ENCODE results near the gene LAMA4.

Gene LAMA4

DNA sequence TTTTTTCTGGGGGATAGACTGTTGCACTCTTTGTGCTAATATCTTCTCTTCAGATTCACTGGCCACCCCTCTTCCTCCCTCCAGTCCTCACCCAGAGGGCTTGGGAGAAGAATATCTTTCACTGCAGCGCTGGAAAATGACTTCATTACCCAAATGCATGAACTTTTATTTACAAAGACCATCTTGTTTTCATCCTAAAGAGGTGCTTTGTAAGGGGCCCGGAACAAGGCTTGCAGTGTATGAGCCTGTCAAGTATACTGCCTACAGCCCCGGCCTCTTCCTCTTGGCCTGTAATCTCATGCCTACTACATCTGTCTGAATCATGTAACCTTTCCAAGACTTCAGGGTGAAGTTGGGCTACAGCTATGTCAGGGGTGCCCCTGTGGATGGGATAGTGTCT lies 554 bp upstream of the LAMA4 start:
- Histone ChIP-seq H3K4me3 (peak overlapping the region; percentile 78 to 86), H3K4me1 (peaks cover 0 to 42% (median 17%) of the 10 kb centered on the region in 4 donors), H3K9me3 (no peaks in the 10 kb centered on the region), H3K36me3 (no peaks in the 10 kb centered on the region), H3K27me3 (no peaks in the 10 kb centered on the region), H3K27ac (peak overlapping the region; percentile 90 to 98)
- TF ChIP-seq, protein P1, sequence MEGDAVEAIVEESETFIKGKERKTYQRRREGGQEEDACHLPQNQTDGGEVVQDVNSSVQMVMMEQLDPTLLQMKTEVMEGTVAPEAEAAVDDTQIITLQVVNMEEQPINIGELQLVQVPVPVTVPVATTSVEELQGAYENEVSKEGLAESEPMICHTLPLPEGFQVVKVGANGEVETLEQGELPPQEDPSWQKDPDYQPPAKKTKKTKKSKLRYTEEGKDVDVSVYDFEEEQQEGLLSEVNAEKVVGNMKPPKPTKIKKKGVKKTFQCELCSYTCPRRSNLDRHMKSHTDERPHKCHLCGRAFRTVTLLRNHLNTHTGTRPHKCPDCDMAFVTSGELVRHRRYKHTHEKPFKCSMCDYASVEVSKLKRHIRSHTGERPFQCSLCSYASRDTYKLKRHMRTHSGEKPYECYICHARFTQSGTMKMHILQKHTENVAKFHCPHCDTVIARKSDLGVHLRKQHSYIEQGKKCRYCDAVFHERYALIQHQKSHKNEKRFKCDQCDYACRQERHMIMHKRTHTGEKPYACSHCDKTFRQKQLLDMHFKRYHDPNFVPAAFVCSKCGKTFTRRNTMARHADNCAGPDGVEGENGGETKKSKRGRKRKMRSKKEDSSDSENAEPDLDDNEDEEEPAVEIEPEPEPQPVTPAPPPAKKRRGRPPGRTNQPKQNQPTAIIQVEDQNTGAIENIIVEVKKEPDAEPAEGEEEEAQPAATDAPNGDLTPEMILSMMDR (IDR thresholded peaks at IDR 0.05) = no peak
- DNase-seq = no peak
- intact Hi-C loops (cut with DNase I; ENCODE audit: low total_unique reads) = loop anchor here (10.0 kb wide), 1 partner anchor 50 kb away; no protein-coding TSS in a partner anchor

DNA sequence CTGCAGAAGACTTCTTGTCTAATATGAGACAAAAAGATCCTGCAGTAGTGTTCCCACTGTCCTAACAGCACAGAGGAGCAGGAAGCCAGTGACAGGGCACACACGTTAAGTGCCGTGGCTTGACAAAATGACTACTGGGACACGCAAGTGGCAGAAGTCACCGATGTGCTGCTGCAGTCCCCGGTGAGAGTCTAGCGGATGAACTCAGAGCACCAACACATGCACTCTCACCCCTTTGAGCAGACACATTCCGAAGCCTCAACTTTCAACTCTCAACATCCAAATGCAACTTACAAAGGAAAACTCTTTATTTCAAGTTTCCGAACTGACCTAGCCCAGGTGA lies 898 bp downstream of the LAMA4 start:
- no peak for DNase-seq
- peak overlapping the region; percentile 78 to 86 for H3K4me3 ChIP-seq
- intact Hi-C loops (cut with DNase I; ENCODE audit: low total_unique reads) = loop anchor here (10.0 kb wide), 1 partner anchor 49 kb away; no protein-coding TSS in a partner anchor
- H3K9me3 ChIP-seq = no peaks in the 10 kb centered on the region
- H3K36me3 ChIP-seq = no peaks in the 10 kb centered on the region
- peak overlapping the region; percentile 90 to 98 for H3K27ac ChIP-seq
- no peaks in the 10 kb centered on the region for H3K27me3 ChIP-seq
- H3K4me1 ChIP-seq = peaks cover 0 to 55% (median 17%) of the 10 kb centered on the region in 4 donors
- TF ChIP-seq, protein P1 (IDR thresholded peaks at IDR 0.05) = no peak

DNA sequence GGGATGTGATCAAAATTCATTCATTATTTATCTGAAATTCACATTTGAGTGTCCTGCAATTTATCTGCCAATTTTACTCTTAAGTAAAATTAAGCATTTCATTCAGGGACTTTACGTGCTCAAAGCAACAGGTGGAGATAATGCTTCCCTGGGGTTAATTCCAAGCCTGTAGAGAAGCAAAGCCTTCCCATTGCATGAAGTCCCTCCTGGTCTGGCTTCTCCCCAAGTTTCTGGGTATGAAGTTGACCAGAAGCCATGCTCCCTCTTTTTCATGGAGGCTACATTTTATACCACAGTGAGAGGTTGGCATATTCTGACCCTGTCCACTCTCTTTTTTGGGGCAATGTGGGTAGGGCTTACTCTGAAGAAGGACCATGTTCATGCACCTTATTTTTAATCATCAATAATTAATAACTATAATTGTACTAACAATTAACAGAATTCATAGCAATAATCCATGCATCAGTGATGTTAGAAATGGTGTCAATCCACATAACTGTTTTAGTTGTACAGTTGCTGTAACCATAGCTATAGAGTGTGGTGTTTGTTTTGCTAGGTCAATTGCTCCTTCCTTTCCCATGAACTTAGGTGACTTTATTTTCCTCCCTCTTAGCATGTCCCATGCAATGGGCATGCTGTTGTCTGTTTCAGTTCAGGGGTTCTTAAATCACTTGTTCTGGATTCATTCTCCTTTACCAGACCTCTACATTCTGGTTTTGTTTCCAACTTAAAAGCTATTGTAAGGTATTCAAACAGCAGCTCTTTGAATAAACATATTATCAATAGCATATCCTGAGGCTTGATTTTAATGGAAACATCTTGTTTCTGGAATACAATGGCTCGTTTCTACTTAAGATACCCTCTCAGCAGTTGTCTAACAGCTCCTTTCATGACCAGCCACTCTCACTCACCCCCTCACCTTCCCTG lies 1.5 kb downstream of the LAMA4 start:
- DNase-seq = no peak
- H3K27me3 ChIP-seq = no peaks in the 10 kb centered on the region
- H3K4me1 ChIP-seq = peaks cover 0 to 59% (median 19%) of the 10 kb centered on the region in 4 donors
- H3K9me3 ChIP-seq = no peaks in the 10 kb centered on the region
- H3K27ac ChIP-seq = peak overlapping the region; percentile 90 to 98
- H3K36me3 ChIP-seq = no peaks in the 10 kb centered on the region
- TF ChIP-seq, protein P1 (IDR thresholded peaks at IDR 0.05) = no peak
- intact Hi-C loops (cut with DNase I; ENCODE audit: low total_unique reads) = loop anchor here (10.0 kb wide), 1 partner anchor 48 kb away; no protein-coding TSS in a partner anchor
- H3K4me3 ChIP-seq = peak overlapping the region; percentile 78 to 86

DNA sequence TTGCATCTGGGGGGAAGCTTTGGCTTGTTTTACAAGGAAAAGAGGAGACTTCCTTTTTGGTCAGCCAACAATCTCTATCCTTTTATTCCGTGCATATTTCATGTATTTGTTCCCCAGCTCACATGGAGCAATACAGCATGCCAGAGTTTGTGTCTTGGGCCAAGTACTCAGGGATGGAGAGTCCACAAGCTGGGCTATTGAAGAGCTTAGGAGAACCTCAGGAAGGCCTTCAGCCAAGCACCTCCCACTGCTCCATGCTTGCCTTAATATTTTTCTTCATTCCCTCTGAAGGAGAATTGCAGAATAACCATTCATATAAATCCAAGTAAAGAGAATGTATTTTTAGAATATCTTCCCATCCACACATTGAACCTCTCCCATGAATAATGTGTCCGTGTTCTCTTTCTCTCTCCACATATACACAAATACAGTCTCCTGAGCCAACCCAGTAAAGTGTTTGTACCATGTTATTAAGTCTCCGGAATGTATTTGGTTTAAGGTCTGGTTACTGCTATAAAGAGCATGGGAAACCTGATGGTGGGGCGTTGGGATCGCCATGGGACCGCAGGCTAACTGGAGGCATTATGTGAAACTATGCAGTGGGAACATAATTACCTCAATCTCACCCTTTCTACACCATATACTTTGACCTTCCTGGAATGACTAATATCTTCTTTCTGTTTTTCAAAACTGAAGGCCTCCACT lies 3.0 kb downstream of the LAMA4 start:
- DNase-seq = peak; percentile 85 to 87
- Histone ChIP-seq H3K27ac (peak overlapping the region; percentile 64 to 98), H3K4me1 (peaks cover 0 to 68% (median 20%) of the 10 kb centered on the region in 4 donors), H3K27me3 (no peaks in the 10 kb centered on the region), H3K9me3 (no peaks in the 10 kb centered on the region), H3K36me3 (no peaks in the 10 kb centered on the region), H3K4me3 (peak overlapping the region; percentile 78 to 86)
- intact Hi-C loops (cut with DNase I; ENCODE audit: low total_unique reads) = loop anchor here (10.0 kb wide), 1 partner anchor 47 kb away; no protein-coding TSS in a partner anchor
- TF ChIP-seq, protein P1 (IDR thresholded peaks at IDR 0.05) = no peak

DNA sequence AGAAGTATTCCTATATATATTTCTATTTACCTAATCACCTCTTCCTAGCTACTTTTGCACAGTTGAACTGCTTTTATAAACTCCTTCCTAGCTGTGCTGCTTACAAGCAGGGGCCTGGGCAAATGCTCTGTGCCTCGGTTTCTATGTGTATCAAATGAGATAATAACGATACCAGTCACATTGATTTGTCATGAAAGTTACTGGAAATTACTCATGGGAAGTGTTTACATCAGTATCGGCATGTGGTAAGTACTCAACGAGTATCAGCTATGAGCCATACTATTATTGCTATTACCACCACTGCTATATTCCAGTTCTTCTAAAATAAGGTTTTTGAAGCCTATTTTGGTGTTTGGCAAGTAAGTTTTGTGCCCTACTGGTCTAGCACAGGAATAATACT lies 4.9 kb downstream of the LAMA4 start:
- intact Hi-C loops (cut with DNase I; ENCODE audit: low total_unique reads) = no loop called here
- Histone ChIP-seq H3K4me3 (no peak overlapping the region), H3K4me1 (peaks cover 0 to 79% (median 28%) of the 10 kb centered on the region in 4 donors), H3K27ac (peak overlapping the region in 1 of 2 donors; percentile 98), H3K36me3 (no peaks in the 10 kb centered on the region), H3K27me3 (no peaks in the 10 kb centered on the region), H3K9me3 (no peaks in the 10 kb centered on the region)
- TF ChIP-seq, protein P1 (IDR thresholded peaks at IDR 0.05) = no peak
- DNase-seq = no peak
